Measurements from ENCODE around the gene COL4A6. TPM values are rescaled to one million over a fixed set of nuclear protein-coding genes. Genes with fewer than 3 reads are reported as not detected.

The COL4A6 gene
- total and polyA plus RNA-seq, 2 of the 4 experiments (the other 2 are of a cell fraction): 0.36 to 0.74 TPM

GRCh38 chrX:108415891-108416290 is 22.3 kb downstream of the COL4A6 start:
- Histone ChIP-seq H3K9me3 (ENCODE audit: control insufficient read depth, insufficient read depth, low read length) (no peaks in the 10 kb centered on the region), H4K5ac (ENCODE audit: low read depth, low read length) (no peak overlapping the region), H3K79me1 (ENCODE audit: low read depth in 1 of 2, low read length in 2 of 2) (no peaks in the 10 kb centered on the region), H3K56ac (ENCODE audit: extremely low read depth, insufficient read depth, low read length) (no peak overlapping the region), H2BK20ac (ENCODE audit: low read depth, low read length) (no peak overlapping the region), H3K36me3 (ENCODE audit: control insufficient read depth, insufficient read depth, low read length) (no peaks in the 10 kb centered on the region), H4K20me1 (ENCODE audit: insufficient read depth, low read length) (no peaks in the 10 kb centered on the region; the same call in 1 of the 2 replicates), H4K91ac (ENCODE audit: insufficient read depth, low read depth, low read length) (no peak overlapping the region), H3K27ac (ENCODE audit: insufficient read depth, low read length) (no peak overlapping the region), H3K27me3 (ENCODE audit: control insufficient read depth, insufficient read depth, low read length) (peaks cover 1% of the 10 kb centered on the region), H2AK5ac (ENCODE audit: low read depth, low read length) (no peak overlapping the region), H3K9me1 (ENCODE audit: insufficient read depth, low read length) (no peaks in the 10 kb centered on the region), H3K23ac (ENCODE audit: low read depth, low read length) (no peak overlapping the region), H2BK5ac (ENCODE audit: low read depth, low read length, poor library complexity, severe bottlenecking) (peak overlapping the region; percentile 40), H3K4me1 (ENCODE audit: control insufficient read depth, insufficient read depth, low read length) (no peaks in the 10 kb centered on the region), H3K4me2 (ENCODE audit: low read depth, low read length) (no peak overlapping the region; the same call in 1 of the 2 replicates), H2BK120ac (ENCODE audit: low read depth, low read length) (no peak overlapping the region), H3K9ac (ENCODE audit: low read depth, low read length) (no peak overlapping the region), H3K4ac (ENCODE audit: low read depth, low read length) (no peak overlapping the region), H3K18ac (ENCODE audit: low read depth, low read length) (no peak overlapping the region), H3K14ac (replicated peaks; ENCODE audit: low read depth, low read length) (no peak overlapping the region), H2BK15ac (ENCODE audit: low read depth, low read length) (no peak overlapping the region), H2AK9ac (replicated peaks; ENCODE audit: low read depth, low read length, poor library complexity) (no peak overlapping the region), H3K4me3 (ENCODE audit: insufficient read depth, low read depth, low read length) (no peak overlapping the region), H2AFZ (replicated peaks; ENCODE audit: low read length, poor library complexity) (no peak overlapping the region), H4K8ac (ENCODE audit: low read depth in 2 of 2, low read length in 2 of 2) (no peak overlapping the region)
- CTCF ChIA-PET: no interaction called here
- in situ Hi-C loops (cut with MboI; ENCODE audit: low sequenced_read_pairs) (no loop called here), intact Hi-C loops (cut with micrococcal nuclease) (no loop called here), dilution Hi-C loops (cut with HindIII; ENCODE audit: low sequenced_read_pairs, unreplicated experiment) (no loop called here)
- peak; percentile 57 for DNase-seq
- WGBS, 2 experiments (ENCODE audit: extremely low coverage in 2 of 2, insufficient read length in 1 of 2): no CpG with 5 or more reads among the region's 2 CpGs
- no TSS peak for BruUV-seq (replicated peaks)
- peak; percentile 68 for ATAC-seq (ENCODE audit: low read depth)
- POLR2A ChIA-PET (ENCODE audit: unreplicated experiment): no interaction called here
- no peak for TF ChIP-seq CEBPB (IDR thresholded peaks at IDR 0.05; ENCODE audit: low read depth, low read length)
- TF ChIP-seq CTCF (conservative IDR thresholded peaks at IDR 0.05; ENCODE audit: low read depth, low read length): no peak
- TF ChIP-seq RCOR1 (IDR thresholded peaks at IDR 0.05; ENCODE audit: insufficient replicate concordance, low read length): no peak
- TF ChIP-seq NFE2L2 (IDR thresholded peaks at IDR 0.05; ENCODE audit: low read depth, low read length): no peak
- no peak for TF ChIP-seq MAFK (IDR thresholded peaks at IDR 0.05; ENCODE audit: low read depth, low read length)
- TF ChIP-seq BHLHE40 (IDR thresholded peaks at IDR 0.05; ENCODE audit: low read depth, low read length): no peak
- no peak for TF ChIP-seq ELK1 (IDR thresholded peaks at IDR 0.05; ENCODE audit: borderline replicate concordance, low read depth, low read length)
- no peak for TF ChIP-seq SMC3 (IDR thresholded peaks at IDR 0.05; ENCODE audit: low read depth, low read length)
- no peak for TF ChIP-seq RFX5 (IDR thresholded peaks at IDR 0.05; ENCODE audit: low read depth, low read length)
- no peak for TF ChIP-seq MXI1 (IDR thresholded peaks at IDR 0.05; ENCODE audit: borderline replicate concordance, low read depth, low read length)
- TF ChIP-seq MAZ (IDR thresholded peaks at IDR 0.05; ENCODE audit: borderline replicate concordance, low read depth, low read length): no peak
- no peak for TF ChIP-seq CHD1 (IDR thresholded peaks at IDR 0.05; ENCODE audit: low read depth, low read length)
- TF ChIP-seq RAD21 (IDR thresholded peaks at IDR 0.05; ENCODE audit: low read length): no peak
- TF ChIP-seq POLR2A (IDR thresholded peaks at IDR 0.05; ENCODE audit: low read depth, low read length): no peak
- TF ChIP-seq USF2 (IDR thresholded peaks at IDR 0.05; ENCODE audit: low read depth, low read length): no peak
